ENCODE results near the gene RAB28. TPM values are rescaled to one million over a fixed set of nuclear protein-coding genes. Genes with fewer than 3 reads are reported as not detected.

Gene RAB28
- total and polyA plus RNA-seq, 9 of the 15 experiments (the other 6 are each of a cell fraction or from before 2014, with no cell fraction given): 6.7 to 40.4 (median 23.0) TPM

DNA sequence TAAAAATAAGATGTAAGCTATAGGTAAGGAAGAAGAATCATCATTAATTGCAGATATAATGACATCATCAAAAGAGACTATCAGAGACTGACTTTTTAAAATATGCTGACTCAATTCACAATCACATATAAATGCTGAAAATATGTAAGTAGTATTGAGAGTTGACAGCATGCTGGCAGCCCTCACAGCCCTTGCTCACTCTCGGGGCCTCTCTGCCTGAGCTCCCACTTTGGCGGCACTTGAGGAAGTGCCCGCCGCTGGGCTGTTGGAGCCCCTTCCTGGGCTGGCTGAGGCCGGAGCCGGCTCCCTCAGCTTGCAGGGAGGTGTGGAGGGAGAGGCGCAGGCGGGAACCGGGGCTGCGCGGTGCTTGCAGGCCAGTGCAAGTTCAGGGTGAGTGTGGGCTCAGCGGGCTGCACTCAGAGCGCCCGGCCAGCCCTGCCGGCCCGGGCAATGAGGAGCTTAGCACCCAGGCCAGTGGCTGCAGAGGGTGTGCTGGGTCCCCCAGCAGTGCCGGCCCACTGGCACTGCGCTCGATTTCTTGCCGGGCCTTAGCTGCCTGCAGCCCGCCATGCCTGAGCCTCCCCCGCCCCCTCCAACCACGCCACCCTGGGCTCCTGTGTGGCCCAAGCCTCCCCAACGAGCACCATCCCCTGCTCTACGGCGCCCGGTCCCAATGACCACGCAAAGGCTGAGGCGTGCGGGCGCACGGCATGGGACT is 68.9 kb downstream of the RAB28 start:
- H3K79me2 ChIP-seq (ENCODE audit: control insufficient read depth, insufficient read depth, low read length): peaks cover 15% of the 10 kb centered on the region

More for the DNA sequence above, 68.9 kb downstream of the RAB28 start:
- H3K4me2 ChIP-seq (ENCODE audit: insufficient read depth, low read length): no peak overlapping the region
- H2AFZ ChIP-seq (ENCODE audit: low read depth, low read length): no peak overlapping the region
- H3K27ac ChIP-seq (ENCODE audit: extremely low read depth, low read depth, low read length): no peak overlapping the region
- CTCF ChIA-PET (ENCODE audit: low intra/inter-chr PET ratio): no interaction called here
- H3K9ac ChIP-seq (ENCODE audit: insufficient read depth in 1 of 2, low read depth in 2 of 2, low read length in 2 of 2): no peak overlapping the region
- 97% methylated on average over 18 of the region's 32 CpGs for WGBS (ENCODE audit: insufficient coverage, low coverage, missing lambda C conversion rate)
- intact Hi-C loops (cut with micrococcal nuclease): no loop called here
- no peaks in the 10 kb centered on the region for H3K9me1 ChIP-seq (ENCODE audit: control insufficient read depth, insufficient read depth, low read length)
- no peaks in the 10 kb centered on the region for H4K20me1 ChIP-seq (replicated peaks; ENCODE audit: control insufficient read depth, insufficient read depth, low read length)
- H3K4me1 ChIP-seq (replicated peaks in 1 of 2; ENCODE audit: control insufficient read depth in 2 of 2, insufficient read depth in 2 of 2, low read length in 2 of 2): 0 out of 5 replicates have a peak, but pooled peaks cover 0 to 3% of the 10 kb centered on the region in 2 experiments
- FAIRE-seq (no peak), DNase-seq (ENCODE audit: extremely low read depth in 1 of 4, low spot score in 3 of 4) (no peak), ATAC-seq (no peak)
- in situ Hi-C loops (cut with MboI): no loop called here
- TF ChIP-seq MAFK (IDR thresholded peaks at IDR 0.05; ENCODE audit: low read length): 0 out of 2 replicates have a peak, but pooled peaks have one; percentile 12
- TF ChIP-seq C11orf30 (IDR thresholded peaks at IDR 0.05; ENCODE audit: low read depth): peak; percentile 66; the same call in 1 of the 2 replicates
- TF ChIP-seq ZNF316 (IDR thresholded peaks at IDR 0.05): peak; percentile 87
- TF ChIP-seq CBX3 (IDR thresholded peaks at IDR 0.05; ENCODE audit: borderline replicate concordance in 1 of 2, low read length in 2 of 2): no peak
- TF ChIP-seq PURB (CRISPR knock-in tag; IDR thresholded peaks at IDR 0.05; ENCODE audit: low read depth): no peak
- no peak for TF ChIP-seq PTTG1 (tag; IDR thresholded peaks at IDR 0.05; ENCODE audit: low read depth)
- TF ChIP-seq MAFF (IDR thresholded peaks at IDR 0.05; ENCODE audit: low read length): peak; percentile 29; the same call in 1 of the 2 replicates
- no peak for TF ChIP-seq IRF1 (CRISPR knock-in tag; IDR thresholded peaks at IDR 0.05; ENCODE audit: borderline replicate concordance)
- TF ChIP-seq ATF3 (IDR thresholded peaks at IDR 0.05): peak; percentile 62; the same call in 1 of the 2 replicates
- no peak for TF ChIP-seq ATF3 (CRISPR knock-in tag; conservative IDR thresholded peaks at IDR 0.05)
- TF ChIP-seq CREBBP (IDR thresholded peaks at IDR 0.05; ENCODE audit: low read depth, low read length): no peak
- peak; percentile 47 for TF ChIP-seq MAFG (tag; conservative IDR thresholded peaks at IDR 0.05)
- no peaks in the 10 kb centered on the region for H3K27me3 ChIP-seq (ENCODE audit: control insufficient read depth in 2 of 2, insufficient read depth in 2 of 2, low read length in 2 of 2)
- no TSS peak for BruUV-seq (replicated peaks)
- H3K9me3 ChIP-seq (replicated peaks; ENCODE audit: control insufficient read depth, insufficient read depth, low read depth, low read length): no peaks in the 10 kb centered on the region; the same call in 1 of the 2 replicates
- no peaks in the 10 kb centered on the region for H3K36me3 ChIP-seq (ENCODE audit: control insufficient read depth, insufficient read depth, low read length)
- no peak overlapping the region for H3K4me3 ChIP-seq
- POLR2A ChIA-PET: no interaction called here
